Upper lobe of right lung (tissue), 1 donor: Measurements from ENCODE around the gene DDX55. TPM values are rescaled to one million over a fixed set of nuclear protein-coding genes. Genes with fewer than 3 reads are reported as not detected.
A peak's percentile ranks its signal among the peaks of the same experiment; 100 is the strongest.

ENCODE experiments used
- ATAC-seq: fragments of 200-7000 bp; cut with Tn5 transposase; one replicate; pipeline ENCODE4 v1.9.1; 2020; ENCODE audit warnings: mild to moderate bottlenecking, moderate library complexity
- DNase-seq: peaks from one replicate; pipeline ENCODE4 v3.0.0-alpha.2; 2020
- H3K27ac ChIP-seq: fragments of 200-600 bp; one replicate; pipeline ENCODE4 v1.8.0; 2022
- H3K27me3 ChIP-seq: fragments of 200-600 bp; one replicate; pipeline ENCODE4 v1.8.0; 2022; ENCODE audit warnings: mild to moderate bottlenecking
- H3K36me3 ChIP-seq: fragments of 200-600 bp; one replicate; pipeline ENCODE4 v1.8.0; 2022
- H3K4me1 ChIP-seq: fragments of 200-600 bp; one replicate; pipeline ENCODE4 v1.8.0; 2022
- H3K4me3 ChIP-seq: fragments of 200-600 bp; one replicate; pipeline ENCODE4 v1.8.0; 2022; ENCODE audit warnings: mild to moderate bottlenecking
- H3K9me3 ChIP-seq: fragments of 200-600 bp; one replicate; pipeline ENCODE4 v1.8.0; 2022
- CTCF ChIP-seq: fragments of 200-600 bp; IDR thresholded peaks from one replicate; pipeline ENCODE4 v1.8.0; 2022; ENCODE audit warnings: antibody characterized with exemption
- intact Hi-C: fragments of 100-400 bp; cut with DNase I; formaldehyde crosslinking; loops from one replicate; pipeline ENCODE4 v1.11.0; 2022
- total RNA-seq: library from RNA; stranded (reverse); fragmentation: NEBNext Ultra II Directional; extraction: Animal tissue kit (Norgen Biotek cat#: 25700); gene quantifications from one replicate; pipeline ENCODE4 v1.2.1, GENCODE V29; 2021
- donor health status: DM: no; HTN: yes; CAD: no; lungs with severe emphysema.

DDX55 gene
- total RNA-seq, 1 donor from 2014 or later: 20.2 TPM

GRCh38 chr12:123633379-123634141, 31.7 kb downstream of the DDX55 start, which contains the start of the genes EIF2B1 and GTF2H3:
Gene EIF2B1 (minus strand): TSS chr12:123633686. CDS start chr12:123633557, 129 bp downstream.
Gene GTF2H3 (plus strand): TSS chr12:123633829. CDS start chr12:123633860, 31 bp downstream.
- H3K27me3 ChIP-seq: no peaks in the 10 kb centered on the region
- DNase-seq: peak; percentile 98
- peak within 1 kb of the TSS; percentile 84 for H3K27ac ChIP-seq
- intact Hi-C loops: no loop called here
- no peaks in the 10 kb centered on the region for H3K9me3 ChIP-seq
- TF ChIP-seq CTCF: no peak
- H3K4me1 ChIP-seq: peaks cover 9% of the 10 kb centered on the region
- peak within 1 kb of the TSS; percentile 75 for H3K4me3 ChIP-seq
- peaks cover 34% of the 10 kb centered on the region for H3K36me3 ChIP-seq
- peak; percentile 100 for ATAC-seq

GRCh38 chr12:123634142-123634561, 32.3 kb downstream of the DDX55 start:
- intact Hi-C loops: no loop called here
- H3K27me3 ChIP-seq: no peaks in the 10 kb centered on the region
- peak overlapping the region; percentile 75 for H3K4me3 ChIP-seq
- no peak for DNase-seq
- H3K36me3 ChIP-seq: peaks cover 28% of the 10 kb centered on the region
- no peak for ATAC-seq
- peaks cover 9% of the 10 kb centered on the region for H3K4me1 ChIP-seq
- no peaks in the 10 kb centered on the region for H3K9me3 ChIP-seq
- no peak for TF ChIP-seq CTCF
- H3K27ac ChIP-seq: peak overlapping the region; percentile 84

DNA sequence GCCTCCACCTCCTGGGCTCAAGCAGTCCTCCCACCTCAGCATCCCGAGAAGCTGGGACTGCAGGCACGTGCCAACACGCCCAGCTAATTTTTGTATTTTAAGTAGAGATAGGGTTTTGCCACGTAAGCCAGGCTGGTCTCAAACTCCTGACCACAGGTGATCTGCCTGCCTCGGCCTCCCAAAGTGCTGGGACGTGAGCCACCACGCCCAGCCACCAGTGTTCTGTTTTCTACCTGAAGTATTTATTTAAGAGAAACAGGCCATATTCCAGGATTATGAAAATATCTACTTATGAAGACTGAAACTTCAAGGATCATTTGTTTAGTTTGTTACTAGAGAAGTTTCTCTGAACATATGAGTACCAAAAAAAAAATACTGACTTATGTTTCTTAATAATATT, 42.0 kb downstream of the DDX55 start:
- Histone ChIP-seq H3K36me3 (peaks cover 65% of the 10 kb centered on the region), H3K4me1 (peaks cover 3% of the 10 kb centered on the region), H3K27me3 (no peaks in the 10 kb centered on the region), H3K4me3 (no peak overlapping the region), H3K27ac (peak overlapping the region; percentile 24), H3K9me3 (no peaks in the 10 kb centered on the region)
- DNase-seq: no peak
- intact Hi-C loops: no loop called here
- peak; percentile 31 for ATAC-seq
- TF ChIP-seq CTCF: no peak

- peaks cover 3% of the 10 kb centered on the region for H3K4me1 ChIP-seq
- DNase-seq (no peak), ATAC-seq (no peak)
- no peak overlapping the region for H3K27ac ChIP-seq
- no peaks in the 10 kb centered on the region for H3K27me3 ChIP-seq
- H3K36me3 ChIP-seq: peaks cover 66% of the 10 kb centered on the region
- TF ChIP-seq CTCF: no peak
- intact Hi-C loops: no loop called here
- H3K9me3 ChIP-seq: no peaks in the 10 kb centered on the region
- H3K4me3 ChIP-seq: no peak overlapping the region
Observed at GRCh38 chr12:123645380-123645779, 43.5 kb downstream of the DDX55 start.

DNA sequence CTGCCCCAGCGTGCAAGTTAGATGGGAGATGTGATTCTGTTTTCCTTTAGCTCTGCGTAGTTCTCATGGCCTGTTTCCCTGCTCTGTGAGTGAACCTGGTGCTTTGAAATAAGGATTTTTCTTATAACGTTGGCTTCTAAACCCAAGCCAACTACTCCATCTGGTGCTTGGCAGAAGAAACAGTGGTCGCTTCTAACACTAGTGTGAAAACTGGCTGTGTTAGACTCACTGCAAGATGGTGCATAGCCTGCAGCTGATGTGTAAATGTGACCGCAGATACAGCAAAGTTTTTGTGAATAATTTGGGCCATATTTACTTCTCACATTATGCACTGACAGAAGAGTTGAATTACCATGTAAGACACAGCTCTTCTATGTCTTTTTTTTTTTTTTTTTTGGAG, 44.0 kb downstream of the DDX55 start:
- H3K27ac ChIP-seq: no peak overlapping the region
- H3K9me3 ChIP-seq: no peaks in the 10 kb centered on the region
- H3K27me3 ChIP-seq: no peaks in the 10 kb centered on the region
- no peak for TF ChIP-seq CTCF
- H3K36me3 ChIP-seq: peaks cover 66% of the 10 kb centered on the region
- intact Hi-C loops: no loop called here
- DNase-seq (no peak), ATAC-seq (no peak)
- peaks cover 3% of the 10 kb centered on the region for H3K4me1 ChIP-seq
- H3K4me3 ChIP-seq: no peak overlapping the region
